ENCODE results near the gene FYCO1.
A peak's percentile ranks its signal among the peaks of the same experiment; 100 is the strongest.

FYCO1 gene

DNA sequence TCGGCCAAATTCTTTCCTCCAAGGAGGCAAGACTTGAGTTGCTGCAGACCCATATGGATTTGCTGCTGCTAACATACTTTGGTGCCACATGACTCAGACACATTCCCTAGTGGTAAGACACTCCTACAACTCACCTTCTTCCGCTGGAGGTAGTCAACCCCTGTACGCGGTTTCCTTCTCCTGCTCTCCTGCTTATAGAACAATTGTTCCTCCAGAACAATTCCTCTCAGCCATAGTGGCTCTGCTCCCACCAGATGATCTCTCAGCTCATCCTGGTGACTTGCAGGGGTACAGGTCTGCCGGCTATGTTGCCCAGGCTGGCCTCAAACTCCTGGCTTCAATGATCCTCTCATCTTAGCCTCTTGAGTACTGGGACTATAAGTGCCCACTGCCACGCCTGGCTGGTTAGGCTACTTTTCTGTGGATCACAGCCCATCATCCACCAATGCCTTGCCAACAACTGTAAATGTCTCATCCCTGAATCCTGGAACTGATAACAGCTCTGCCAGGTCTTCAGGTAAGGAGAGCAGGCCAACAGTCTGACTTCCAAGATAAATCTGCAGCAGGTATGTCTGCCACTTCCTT, 54.8 kb downstream of the FYCO1 start:
- DNase-seq: no peak

GRCh38 chr3:45940004-45940780, 55.4 kb downstream of the FYCO1 start:
- DNase-seq: no peak

GRCh38 chr3:45939341-45939771, 56.3 kb downstream of the FYCO1 start:
- DNase-seq: no peak

- peak; percentile 89 for DNase-seq
Observed at GRCh38 chr3:45938864-45939263, 56.8 kb downstream of the FYCO1 start.

GRCh38 chr3:45938043-45938435, 57.6 kb downstream of the FYCO1 start:
- DNase-seq: no peak

GRCh38 chr3:45937206-45938042, 58.2 kb downstream of the FYCO1 start:
- DNase-seq: no peak

DNA sequence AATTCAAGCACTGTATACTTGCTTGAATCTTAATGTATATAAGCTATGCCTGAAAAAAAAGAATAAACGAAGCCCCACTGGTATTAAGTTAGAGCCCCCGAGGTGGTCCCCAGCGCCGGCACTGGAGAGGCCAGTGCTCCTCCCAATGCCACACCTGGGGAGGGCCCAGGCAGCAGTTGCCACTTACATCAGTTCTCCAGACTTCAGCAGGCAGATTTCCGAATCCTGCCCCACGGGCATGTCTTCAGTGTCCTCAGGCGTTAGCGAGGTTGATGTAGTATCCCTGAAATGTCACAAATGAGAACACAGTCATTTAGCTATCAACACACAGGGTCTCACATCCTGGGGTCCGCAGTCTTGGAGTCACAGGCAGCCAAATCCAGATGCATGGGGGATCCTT, 59.4 kb downstream of the FYCO1 start:
- DNase-seq: no peak

GRCh38 chr3:45933591-45933990, 62.0 kb downstream of the FYCO1 start:
- no peak for DNase-seq

DNA sequence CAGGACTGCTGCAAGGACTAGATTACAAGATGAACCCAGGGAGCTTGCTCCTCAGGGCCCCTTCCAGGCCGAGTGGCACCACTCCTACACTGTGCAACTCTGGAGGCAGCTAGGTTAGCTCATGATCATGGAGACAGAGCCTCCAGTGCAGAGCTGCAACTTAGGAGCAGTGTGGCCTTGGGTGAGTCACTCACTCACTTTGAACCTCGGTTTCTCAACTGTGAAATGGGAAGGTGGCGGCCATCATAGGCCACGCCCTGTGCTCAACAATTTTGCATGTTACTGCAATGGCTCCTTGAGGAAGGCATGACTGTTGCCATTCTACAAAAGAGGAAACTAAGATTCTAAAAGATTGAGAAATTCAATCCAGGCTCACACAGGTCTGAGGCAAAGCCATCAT, 63.5 kb downstream of the FYCO1 start:
- DNase-seq: no peak

DNA sequence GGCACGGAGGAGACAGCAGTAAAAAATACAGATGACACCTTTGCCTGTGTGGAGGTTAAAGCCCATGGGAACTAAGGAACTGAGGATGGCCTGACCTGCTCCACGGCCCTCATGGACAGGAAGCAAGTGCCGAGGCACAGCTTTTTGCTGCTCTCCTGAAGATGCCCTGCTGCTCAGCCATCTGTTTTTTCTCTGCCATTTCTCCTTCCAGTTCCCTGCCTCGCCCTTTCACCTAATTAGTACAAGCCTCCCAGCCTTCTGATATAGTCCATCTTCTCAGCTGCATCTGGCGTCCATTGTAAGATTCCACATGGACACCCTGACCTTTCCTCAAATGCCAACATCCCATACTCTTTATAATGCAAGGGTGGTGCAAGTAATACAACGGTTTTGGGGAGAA, 64.1 kb downstream of the FYCO1 start:
- DNase-seq: no peak

- peak; percentile 72 for DNase-seq
Observed at GRCh38 chr3:45929042-45929679, 66.5 kb downstream of the FYCO1 start.

DNA sequence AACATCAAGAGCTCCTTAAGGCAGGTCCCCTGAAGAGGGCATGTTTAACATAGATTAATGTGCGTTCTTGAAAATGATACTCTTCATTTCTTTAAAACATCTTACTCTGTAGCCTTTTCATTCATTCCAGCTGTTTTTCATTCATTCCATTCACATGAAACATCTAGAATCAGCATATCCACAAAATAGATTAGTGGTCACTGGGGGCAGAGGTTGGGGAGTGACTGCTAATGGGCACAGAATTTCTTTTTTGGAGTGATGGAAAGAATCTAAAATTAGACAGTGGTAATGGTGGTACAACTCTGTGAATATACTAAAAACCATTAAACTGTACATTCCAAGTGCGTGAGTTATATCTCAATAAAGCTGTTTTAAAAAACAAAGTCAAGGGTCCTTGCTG, 67.7 kb downstream of the FYCO1 start:
- no peak for DNase-seq

DNA sequence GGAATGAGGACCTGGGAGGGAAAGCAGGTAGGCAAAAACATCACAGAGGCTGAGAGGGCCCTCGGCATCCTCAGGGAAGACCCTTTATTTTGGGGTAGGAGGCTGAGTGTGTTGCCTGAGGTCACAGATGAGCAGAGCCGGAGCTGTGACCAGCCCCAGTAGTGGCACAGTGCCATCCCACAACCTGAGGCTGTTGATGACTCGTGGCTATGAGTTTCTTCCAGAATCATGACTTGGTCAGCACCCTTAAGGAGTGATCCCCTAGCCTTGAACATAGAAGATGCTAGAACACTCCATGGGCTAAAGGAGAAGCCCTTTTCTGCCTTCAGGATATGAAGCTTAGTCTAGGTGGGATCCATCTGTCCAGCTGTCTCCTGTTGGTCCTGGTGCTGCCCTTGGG, 71.9 kb downstream of the FYCO1 start:
- no peak for DNase-seq

DNA sequence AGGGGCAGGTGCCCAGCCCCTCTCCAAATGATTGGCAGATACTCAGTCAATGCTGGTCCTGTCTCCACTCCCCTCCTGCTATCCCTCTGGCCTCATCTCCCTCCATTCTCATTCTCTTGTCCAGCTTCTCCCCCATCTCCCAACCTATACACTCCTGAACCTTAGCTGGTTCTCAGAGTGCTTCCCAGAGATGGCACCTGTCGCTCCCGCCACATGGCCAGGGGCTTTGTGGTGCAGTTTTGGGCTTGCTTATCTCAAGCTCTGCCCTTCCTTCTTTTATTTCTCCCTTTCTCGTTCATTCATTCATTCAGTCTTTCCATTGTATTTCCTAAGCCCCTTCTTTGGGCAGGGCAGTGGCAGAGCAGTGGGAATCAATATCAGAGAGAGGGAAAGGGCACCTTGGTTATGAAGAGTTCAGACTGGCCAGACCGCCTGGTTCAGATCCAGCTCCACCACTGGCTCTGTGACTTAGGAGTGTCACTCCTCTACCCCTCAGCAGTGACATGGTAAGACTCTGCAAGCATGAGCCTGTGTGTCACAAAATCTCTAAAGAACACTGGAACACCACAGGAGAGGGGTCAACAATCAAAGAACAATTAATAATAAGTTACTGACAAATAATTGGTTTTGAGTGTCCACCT, 72.6 kb downstream of the FYCO1 start:
- DNase-seq: no peak

DNA sequence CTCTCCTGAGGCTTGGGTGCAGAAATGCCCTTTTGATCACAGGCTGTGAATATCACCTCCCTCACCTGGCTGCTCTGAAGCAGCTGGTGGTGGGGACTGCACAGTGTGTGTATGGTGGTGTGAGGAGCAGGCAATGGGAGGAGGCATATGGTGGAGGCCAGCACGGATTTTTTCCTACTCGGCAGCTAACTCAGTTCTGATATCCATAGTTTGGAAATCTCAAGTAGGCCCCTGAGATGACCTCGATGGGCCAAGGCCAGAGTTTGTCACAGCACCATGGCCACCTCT, 73.6 kb downstream of the FYCO1 start:
- no peak for DNase-seq

DNA sequence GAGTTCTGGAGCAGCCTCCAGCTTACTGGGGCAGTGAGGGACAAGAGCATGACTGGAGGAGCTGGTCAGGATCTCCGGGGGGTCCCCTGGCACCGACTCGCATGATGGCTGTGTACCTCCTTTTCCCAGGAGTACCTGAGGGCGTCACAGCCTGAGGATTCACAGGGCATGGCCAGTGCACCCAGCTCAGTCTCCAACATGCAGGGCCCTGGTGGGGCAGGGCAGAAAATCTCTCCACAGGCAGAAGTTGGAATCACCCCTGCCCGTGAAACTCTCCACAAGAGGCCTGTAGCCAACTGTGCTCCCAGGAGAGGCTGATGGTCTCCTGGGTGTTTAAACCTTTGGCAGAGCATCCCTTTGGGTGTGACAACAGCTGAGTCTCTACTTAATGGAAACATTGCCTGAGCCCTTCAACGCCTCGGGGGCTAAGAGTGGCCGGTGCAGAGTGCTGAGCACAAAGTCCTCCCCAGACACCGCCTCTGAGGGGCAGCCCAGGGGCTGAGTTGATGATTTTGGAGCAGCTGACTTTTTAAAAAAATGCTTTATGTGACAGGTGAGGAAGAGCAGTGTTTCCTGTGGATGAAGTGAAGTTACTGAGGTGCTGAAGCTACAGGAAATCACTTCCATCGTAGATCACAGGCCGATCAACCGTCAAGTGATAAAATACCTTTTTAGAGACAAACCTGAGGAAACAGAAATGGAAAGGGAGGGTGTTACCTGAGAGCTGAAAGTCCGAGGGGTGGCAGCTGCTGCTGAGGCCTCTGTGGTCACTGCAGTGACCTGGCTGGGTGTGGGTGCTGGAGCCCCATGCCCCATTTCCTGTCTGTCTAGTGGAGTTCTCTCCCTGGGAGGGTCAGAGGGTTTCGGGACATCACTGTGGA, 74.2 kb downstream of the FYCO1 start:
- no peak for DNase-seq

DNA sequence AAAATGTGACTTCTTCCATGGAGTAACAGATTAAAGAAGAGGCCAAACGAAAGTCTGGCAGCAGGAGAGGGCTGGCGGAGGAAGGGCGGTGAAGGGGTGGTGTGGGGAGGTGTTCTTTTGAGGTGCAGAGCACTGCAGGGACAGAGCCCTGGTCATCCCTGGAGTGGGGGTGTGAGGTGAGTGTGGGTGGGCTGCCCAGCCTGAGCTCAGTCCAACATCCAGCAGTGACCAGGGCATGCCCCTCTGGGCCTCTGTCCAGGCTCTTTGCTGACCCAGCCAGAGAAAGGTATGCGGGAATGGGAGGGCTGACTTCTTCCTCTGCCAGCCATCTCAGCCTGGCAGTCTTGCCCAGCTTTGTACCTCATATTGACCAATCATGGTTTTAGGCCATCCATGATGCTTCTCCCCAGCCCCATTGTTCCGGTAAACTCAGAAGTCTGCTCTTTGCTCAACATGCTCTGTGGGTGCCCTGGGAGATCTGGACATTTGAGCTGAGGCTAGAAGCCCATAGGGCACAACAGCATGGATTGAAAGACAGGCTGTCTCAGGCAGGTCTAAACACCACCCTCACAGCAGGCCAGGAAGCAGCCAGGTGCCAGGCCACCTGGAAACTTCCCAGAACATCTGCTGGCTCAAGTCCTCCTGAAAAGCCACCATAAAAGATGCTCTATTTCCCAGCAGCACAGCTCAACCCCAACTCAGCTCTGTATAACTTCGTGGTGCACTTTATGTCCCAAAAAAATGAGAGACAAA, 78.3 kb downstream of the FYCO1 start:
- DNase-seq: no peak

GRCh38 chr3:45915518-45916231, 79.9 kb downstream of the FYCO1 start:
- DNase-seq: peak; percentile 91

DNA sequence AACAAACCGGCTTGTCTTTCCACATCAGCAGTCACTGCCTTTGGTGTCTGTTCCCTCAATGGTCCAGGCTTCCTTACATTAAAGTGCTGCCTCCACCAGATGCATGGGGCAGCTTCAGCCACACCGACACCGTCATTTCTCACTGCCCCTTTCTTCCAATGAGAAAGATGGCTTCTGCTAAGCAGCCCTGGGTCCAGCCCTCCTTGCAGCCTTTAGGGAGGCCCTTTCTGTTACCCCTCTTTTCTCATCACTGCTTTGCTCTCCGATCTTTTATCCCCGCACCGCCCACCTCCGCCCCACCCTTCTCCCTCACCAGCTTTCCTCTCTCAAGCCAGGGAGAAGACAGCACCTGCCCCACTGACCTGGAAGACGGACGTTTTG, 80.6 kb downstream of the FYCO1 start:
- DNase-seq: no peak

GRCh38 chr3:45914362-45915058, 81.1 kb downstream of the FYCO1 start:
- no peak for DNase-seq
